GM08714 (cell line): Measurements from ENCODE around the gene SLC35E1.
"Not testable (repeated sequence)": the region's sequence is repeated elsewhere in the genome, so short reads cannot be mapped to it uniquely, and the experiment has no call there.

Experiments used
- H3K4me3 ChIP-seq: fragments of 200-500 bp; sonication (Bioruptor generic); 2 replicates; pipeline ENCODE4 v1.5.1; 2014; ENCODE audit warnings: mild to moderate bottlenecking, low read length, inconsistent platforms
- ZNF274 ChIP-seq: IDR thresholded peaks from 2 replicates; pipeline ENCODE4 v1.6.1; 2012; ENCODE audit warnings: mild to moderate bottlenecking, low read depth, low read length

SLC35E1 gene

DNA sequence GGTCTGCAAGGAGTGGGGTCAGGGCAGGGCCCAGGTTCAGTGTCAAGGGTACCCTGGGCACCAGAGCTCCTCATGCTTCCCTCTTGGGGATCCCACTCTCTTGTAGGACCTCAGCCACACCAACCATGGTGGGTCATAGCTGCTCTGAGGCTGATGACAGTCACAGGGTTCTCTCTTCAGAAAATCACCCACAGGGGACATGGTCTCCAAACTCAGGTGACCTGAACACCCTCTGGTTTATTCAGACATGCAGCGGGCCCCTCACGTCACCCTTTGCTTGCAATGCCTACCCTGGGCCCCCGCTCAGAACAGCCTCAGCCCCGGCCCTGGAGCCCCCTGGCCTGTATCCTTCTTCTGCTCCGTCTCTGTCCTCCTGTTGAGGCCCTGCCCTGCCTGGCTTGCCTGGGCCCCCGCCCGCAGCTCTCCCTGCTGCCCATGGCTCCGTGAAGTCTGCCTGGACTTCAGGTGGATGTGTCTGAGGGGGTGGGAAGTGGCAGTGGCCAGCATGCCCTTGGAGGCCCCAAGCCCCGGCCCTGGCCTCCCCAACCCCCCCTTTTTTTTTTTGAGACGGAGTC, 50.4 kb downstream of the SLC35E1 start:
- no peak overlapping the region for H3K4me3 ChIP-seq

DNA sequence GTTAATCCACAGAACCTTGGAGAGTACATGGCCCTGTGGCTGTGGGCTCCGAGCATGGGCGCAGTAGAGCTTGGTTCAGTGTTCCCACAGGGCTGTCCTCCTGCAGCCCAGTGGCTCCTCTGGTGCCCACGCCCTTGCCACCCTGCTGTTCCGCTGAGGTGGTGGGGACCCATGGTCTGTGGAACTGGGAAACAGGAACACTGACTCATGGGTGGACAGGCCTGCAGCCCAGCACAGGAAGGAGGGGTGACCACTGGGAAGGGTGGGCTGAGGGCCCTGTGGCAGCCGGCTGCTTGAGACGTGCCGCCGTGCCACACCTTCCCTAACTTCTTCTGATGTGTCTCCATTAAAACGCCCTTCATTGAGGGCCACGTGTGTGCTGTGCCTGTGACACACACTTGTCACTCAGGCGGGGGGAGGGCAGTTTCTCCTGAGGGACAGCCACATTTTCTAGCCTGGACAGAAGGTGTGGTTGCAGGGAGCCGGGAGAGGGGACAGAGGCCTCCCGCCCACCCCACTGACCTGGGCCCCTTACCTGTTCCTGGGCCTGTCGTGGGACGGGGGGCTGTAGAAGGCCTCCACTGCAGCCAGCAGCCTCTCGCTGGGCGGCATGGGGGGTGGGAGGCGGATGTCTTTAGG, 51.1 kb downstream of the SLC35E1 start:
- H3K4me3 ChIP-seq, result no peak overlapping the region
- no peak for TF ChIP-seq ZNF274

More for the DNA sequence above, 50.4 kb downstream of the SLC35E1 start:
- no peak for TF ChIP-seq ZNF274

DNA sequence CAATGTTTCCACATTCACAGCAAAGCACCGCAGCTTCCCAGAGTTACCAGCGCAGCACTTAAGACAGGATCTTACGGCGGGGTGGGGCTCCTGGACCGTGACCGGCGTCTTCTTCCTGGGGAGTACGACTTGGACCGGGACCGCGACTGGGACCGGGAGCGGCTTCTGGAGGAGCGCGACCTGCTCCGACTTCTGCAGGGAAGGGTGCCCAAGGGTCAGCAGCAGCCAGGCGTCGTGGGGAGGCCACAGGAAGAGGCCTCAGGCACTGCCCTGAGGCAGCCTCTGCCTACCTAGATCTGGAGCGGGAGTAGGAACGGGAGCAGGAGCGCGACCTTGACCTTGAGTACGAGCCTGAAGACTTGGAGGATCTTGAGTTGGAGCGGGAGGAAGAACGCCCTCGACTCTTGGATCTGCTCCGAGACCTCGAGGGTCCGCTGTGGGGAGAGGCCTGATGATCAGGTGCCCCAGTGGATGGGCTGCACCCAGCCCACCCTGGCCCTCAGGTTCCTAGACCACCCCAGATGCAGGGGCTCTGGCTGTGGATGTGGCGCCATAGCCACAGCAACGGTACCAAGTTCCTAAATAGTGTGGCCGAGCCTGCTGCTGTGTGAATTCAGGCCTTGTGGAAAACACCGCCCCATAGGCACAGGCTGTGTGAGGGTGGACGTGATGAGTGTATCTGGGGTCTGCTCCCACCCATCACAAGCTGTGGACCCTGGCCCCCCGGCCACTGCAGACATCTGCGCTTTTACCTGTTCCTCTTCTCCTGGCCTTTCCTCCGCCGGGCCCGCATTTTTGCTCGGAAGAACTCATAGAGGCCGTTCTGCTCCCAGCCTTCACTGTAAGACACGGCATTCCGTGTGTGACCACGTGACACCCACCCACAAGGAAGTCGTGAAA, 51.9 kb downstream of the SLC35E1 start:
- TF ChIP-seq ZNF274, result no peak
- no peak overlapping the region for H3K4me3 ChIP-seq

DNA sequence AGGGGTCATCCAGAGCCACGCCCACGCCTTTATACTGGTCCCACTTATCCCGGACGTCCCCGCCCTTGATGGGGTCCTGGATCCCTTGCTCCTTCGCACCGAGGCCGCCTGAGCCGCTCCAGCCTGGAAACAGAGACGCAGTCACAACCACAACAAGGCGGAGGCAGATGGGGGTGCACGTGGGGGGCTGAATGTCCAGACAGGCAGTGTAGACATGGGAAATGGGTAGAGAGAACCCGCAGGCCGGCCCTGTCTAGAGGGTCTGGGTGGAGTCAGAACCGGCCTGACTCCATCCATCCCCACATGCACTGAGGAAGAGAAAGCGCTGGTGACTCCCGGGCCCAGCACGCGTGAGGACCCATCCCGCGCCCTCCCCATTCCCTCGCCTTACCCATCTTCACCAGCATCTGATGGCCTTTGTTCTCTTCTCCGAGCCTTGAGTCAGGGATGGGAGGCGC, 53.0 kb downstream of the SLC35E1 start:
- TF ChIP-seq ZNF274, result no peak
- H3K4me3 ChIP-seq, result no peak overlapping the region

DNA sequence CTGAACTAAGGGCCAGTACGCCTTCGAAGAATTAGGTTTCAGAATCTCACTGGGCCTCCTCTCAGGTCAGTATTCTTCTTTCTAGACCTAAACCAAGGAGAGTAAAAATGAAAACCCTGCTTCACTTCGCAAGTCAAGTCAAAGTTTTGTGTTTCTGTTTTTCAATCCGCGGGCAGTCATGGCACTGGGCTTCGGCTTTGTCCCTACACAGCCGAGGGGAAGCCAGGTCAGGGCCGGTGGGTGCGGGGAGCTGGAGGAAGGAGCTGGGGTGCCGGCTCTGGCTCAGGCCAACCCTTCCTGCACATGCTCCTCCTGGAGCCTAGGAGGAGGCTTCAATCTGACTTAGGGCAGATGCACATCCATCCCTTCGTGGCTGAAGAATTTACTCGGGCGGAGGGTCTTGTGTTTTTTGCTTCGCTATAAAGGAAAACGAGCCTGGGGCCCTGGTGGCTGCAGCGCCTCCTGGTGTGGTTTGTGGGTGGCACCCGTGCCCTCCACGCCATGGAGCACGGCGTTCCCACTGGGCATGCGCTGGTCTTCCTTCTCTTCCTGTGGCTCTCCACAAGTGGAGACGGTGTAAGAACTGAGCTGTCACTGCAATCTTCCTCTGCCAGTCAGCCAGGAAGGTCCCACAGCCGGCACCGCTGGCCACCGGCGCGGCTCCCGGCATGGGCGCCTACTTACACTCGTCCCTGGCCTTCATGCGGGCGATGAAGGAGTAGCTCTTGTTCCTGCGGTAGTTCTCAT, 53.6 kb downstream of the SLC35E1 start:
- no peak overlapping the region for H3K4me3 ChIP-seq
- no peak for TF ChIP-seq ZNF274

DNA sequence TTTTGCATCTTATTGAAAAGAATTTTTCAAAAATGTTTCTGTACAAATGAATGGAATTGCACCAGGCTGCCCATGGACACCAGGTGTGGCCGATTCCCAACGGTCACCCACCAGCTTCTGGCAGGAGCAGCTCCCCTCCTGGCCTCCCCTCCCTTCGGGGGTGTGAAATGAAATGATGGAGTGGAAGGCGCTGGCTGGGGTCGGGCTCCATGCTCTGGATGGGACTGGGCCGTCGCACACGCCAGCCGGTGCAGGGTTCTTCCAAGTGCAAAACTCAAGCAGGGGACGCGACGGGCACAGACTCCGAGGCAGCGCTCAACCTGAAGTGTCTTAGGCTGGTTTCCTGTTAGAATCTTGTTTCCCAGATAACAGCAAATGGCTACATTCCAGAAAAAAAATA, 54.2 kb downstream of the SLC35E1 start:
- H3K4me3 ChIP-seq, result no peak overlapping the region
- TF ChIP-seq ZNF274, result no peak

DNA sequence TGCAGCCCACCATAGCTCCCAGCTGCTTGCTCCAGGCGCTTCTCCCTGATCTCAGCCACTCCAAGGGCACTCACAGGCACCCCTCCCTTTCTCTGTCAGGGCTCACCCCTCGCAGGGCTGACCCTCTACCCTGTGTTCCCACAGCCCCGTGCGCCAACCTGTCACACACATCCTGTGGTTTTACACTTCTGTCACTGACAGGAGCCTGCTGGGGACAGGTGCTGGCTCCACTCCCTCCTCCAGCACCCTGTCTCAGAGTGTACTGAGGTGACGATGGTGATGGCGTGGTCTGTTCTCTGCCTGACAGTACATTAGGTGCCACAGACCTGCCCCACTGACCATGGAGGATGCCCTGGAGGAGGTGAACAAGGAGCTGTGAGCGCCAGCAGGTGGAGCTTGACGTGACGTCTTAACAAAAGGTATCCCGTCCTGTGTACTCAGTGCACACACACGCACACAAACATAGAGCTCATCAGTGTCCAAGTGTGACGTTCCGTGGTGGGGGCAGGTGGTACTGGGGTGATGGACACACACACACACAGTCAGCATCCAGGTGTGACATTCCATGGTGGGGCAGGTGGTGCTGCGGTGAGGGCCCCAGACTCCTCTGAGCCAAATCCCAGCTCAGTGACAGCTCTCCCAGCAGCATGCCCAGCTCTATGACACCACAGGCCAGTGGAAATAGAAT, 55.1 kb downstream of the SLC35E1 start:
- H3K4me3 ChIP-seq, result no peak overlapping the region
- TF ChIP-seq ZNF274, result no peak

DNA sequence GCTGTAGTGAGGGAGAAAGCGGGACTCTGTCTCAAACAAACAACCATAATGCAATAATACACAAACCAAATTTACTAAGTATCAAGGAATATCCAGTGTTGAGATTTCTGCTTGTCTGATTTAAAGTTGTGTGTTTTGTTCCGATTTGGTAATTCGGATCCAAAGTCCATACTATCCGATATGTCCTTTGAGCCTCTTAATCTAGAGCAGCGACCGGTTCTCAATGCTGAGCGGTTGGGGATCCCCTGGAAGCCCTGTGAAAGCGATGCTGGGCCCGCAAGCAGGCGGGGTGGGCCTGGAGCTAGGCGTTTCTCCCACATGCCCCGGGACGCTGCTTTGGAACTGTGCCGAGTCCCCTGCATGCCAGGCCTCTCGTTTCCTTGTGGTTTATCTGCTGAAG, 55.8 kb downstream of the SLC35E1 start:
- no peak for TF ChIP-seq ZNF274

DNA sequence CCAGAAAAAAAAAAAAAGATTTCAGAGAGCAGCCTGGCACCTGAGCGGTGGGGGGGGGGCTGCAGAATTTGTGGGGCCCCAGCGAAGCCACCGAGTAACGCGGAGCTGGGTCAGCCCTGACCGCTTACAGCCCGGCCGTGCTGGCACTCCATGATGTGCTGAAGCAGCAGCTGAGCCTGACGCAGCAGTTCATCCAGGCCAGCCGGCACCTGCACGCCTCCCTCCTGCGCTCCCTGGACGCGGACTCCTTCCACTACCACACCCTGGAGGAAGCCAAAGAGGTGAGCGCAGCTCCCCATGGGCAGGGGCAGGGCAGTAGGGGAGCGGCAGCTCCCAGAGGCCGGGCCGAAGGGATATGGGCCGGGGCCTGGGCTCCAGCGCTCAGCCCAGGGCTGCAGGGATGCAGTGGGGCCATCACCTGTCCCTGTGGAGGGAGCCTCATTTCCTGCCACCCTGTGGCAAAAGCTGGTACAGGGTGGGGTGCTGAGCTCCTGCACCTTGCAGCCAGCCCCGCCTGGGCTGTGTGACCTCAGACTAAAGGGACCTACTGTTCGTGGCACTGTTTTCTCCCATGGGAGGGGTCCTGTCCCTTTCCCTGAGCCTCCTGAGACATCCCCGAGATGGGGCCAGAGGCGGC, 57.7 kb downstream of the SLC35E1 start:
- no peak for TF ChIP-seq ZNF274
- no peak overlapping the region for H3K4me3 ChIP-seq

More for the DNA sequence above, 55.8 kb downstream of the SLC35E1 start:
- no peak overlapping the region for H3K4me3 ChIP-seq

DNA sequence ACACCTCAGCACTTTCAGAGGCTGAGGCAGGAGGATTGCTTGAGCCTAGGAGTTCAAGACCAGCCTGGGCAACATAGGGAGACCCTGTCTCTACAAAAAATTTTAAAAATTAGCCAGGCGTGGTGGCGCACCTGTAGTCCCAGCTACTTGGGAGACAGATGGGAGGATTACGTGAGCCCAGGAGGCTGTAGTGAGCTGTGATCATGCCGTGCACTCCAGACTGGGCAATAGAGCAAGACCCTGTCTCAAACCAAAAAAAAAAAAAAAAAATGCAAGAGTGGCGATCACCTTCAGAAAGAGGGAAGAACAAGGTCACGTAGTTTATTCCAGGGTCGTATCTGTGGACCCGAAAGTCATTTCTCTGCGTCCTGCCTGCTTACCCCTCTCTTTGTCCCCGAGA, 59.6 kb downstream of the SLC35E1 start:
- H3K4me3 ChIP-seq, result not testable (repeated sequence)

DNA sequence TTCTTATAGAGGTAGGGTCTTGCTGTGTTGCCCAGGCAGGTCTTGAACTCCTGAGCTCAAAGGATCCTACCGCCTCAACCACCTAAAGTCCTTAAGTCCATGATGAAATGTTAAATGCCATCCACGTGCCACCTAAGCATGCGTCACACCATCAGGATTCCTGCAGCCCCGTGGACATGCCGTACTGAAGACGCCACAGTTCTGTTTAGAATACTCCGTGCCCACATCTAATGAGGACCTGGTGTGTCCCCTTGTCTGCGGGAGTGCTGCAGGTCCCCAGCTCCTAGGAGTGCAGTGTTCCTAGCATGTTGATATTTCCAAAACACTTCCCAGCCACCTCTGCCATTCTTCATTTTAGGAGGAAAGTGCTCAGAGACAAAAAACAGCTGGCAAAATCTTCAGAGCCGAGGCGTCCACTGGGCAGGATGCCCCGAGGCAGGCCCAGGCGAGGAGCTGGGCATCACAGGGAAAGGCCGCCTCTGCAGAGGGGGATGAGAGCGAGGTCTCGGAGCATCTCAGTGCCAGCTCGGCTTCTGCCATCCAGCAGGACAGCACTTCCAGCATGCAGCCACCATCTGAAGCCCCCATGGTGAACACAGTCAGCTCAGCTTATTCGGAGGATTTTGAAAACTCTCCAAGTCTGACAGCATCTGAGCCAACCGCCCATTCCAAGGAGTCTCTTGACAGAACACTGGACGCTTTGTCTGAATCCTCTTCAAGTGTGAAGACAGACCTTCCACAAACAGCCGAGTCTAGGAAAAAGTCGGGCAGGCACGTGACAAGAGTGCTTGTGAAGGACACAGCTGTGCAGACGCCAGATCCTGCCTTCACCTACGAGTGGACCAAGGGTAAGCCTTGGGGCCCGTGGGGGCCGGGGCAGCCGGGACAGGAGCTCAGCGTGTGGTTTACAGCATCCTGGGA, 62.8 kb downstream of the SLC35E1 start:
- TF ChIP-seq ZNF274, result no peak
- no peak overlapping the region for H3K4me3 ChIP-seq

DNA sequence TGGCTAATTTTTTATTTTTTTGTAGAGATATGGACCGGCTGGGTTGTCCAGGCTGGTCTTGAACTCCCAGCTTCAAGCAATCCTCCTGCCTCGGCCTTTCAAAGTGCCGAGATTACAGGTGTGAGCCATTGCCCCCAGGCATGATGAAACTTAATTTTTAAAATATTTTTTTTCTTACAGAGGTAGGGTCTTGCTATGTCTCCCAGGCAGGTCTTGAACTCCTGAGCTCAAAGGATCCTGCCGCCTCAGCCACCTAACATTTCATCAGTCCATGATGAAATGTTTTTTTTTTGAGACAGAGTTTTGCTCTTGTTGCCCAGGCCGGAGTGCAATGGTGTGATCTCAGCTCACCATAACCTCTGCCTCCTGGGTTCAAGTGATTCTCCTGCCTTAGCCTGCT, 63.7 kb downstream of the SLC35E1 start:
- H3K4me3 ChIP-seq, result no peak overlapping the region
- no peak for TF ChIP-seq ZNF274
